DND-41 (cell line): ENCODE measurements around the gene ZCCHC10.

Experiments used
- EZH2 ChIP-seq: IDR thresholded peaks from 3 replicates; pipeline ENCODE4 v1.6.1; 2012; ENCODE audit warnings: borderline replicate concordance, low read depth, mild to moderate bottlenecking, moderate library complexity, low read length, inconsistent platforms; ENCODE audit not compliant: severe bottlenecking
- TF ChIP-seq, protein P1 (sequence below): IDR thresholded peaks from 2 replicates; pipeline ENCODE4 v1.5.1; 2012; ENCODE audit warnings: borderline replicate concordance, low read length, moderate library complexity, mild to moderate bottlenecking; ENCODE audit not compliant: poor library complexity, severe bottlenecking; ENCODE audit errors: extremely low read depth

DNA sequence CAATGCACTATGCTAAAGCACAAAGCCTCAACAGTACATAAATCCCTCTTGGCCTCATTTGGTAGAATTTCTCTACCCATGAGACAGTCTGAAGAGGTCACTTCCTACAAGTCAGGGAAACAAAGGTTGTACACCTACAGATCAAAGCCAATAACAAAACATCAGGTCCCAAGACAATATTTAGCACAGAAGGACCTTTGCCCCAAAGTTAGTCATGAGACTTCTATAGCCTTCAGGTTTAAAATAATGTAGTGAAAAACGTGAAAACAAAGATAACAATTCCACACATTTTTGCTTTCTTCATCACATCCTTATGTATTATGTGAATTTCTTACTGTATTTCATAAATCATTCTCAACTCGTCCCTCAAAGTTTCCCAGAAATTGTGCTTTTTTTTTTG, 78.7 kb downstream of the ZCCHC10 start:
- TF ChIP-seq, protein P1, sequence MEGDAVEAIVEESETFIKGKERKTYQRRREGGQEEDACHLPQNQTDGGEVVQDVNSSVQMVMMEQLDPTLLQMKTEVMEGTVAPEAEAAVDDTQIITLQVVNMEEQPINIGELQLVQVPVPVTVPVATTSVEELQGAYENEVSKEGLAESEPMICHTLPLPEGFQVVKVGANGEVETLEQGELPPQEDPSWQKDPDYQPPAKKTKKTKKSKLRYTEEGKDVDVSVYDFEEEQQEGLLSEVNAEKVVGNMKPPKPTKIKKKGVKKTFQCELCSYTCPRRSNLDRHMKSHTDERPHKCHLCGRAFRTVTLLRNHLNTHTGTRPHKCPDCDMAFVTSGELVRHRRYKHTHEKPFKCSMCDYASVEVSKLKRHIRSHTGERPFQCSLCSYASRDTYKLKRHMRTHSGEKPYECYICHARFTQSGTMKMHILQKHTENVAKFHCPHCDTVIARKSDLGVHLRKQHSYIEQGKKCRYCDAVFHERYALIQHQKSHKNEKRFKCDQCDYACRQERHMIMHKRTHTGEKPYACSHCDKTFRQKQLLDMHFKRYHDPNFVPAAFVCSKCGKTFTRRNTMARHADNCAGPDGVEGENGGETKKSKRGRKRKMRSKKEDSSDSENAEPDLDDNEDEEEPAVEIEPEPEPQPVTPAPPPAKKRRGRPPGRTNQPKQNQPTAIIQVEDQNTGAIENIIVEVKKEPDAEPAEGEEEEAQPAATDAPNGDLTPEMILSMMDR, result no peak
- no peak for TF ChIP-seq EZH2
